Liver (tissue), 9 donors: ENCODE results near the gene ADGRV1. TPM values are rescaled to one million over a fixed set of nuclear protein-coding genes. Genes with fewer than 3 reads are reported as not detected.

ENCODE experiments used
- DNase-seq: peaks from one replicate; pipeline ENCODE4 v3.0.0-alpha.2; 2017; ENCODE audit warnings: low spot score
- H3K27ac ChIP-seq, 2 donors: one replicate each; pipeline ENCODE4 v1.7.0; 2013; ENCODE audit warnings: inconsistent platforms in 2 of 2, low read length in 2 of 2, control low read depth in 1 of 2, low read depth in 1 of 2, mild to moderate bottlenecking in 1 of 2
- H3K27me3 ChIP-seq, 4 donors: one replicate each; pipeline versions ENCODE4 v1.6.1 to v1.7.0; 2013; ENCODE audit warnings: low read length in 3 of 4, inconsistent platforms in 1 of 4, mild to moderate bottlenecking in 1 of 4, moderate library complexity in 1 of 4; ENCODE audit not compliant: control insufficient read depth in 4 of 4, insufficient read depth in 4 of 4
- H3K36me3 ChIP-seq, 4 donors: one replicate each; pipeline versions ENCODE4 v1.6.1 to v1.7.0; 2013; ENCODE audit warnings: low read length in 3 of 4, mild to moderate bottlenecking in 3 of 4, low read depth in 1 of 4, moderate library complexity in 1 of 4; ENCODE audit not compliant: control insufficient read depth in 4 of 4, insufficient read depth in 3 of 4
- H3K4me1 ChIP-seq, 4 donors: one replicate each; pipeline versions ENCODE4 v1.6.1 to v1.7.0; 2013; ENCODE audit warnings: low read length in 3 of 4, mild to moderate bottlenecking in 3 of 4, moderate library complexity in 1 of 4; ENCODE audit not compliant: control insufficient read depth in 4 of 4, insufficient read depth in 4 of 4
- H3K4me3 ChIP-seq, 3 donors: one replicate each; pipeline versions ENCODE4 v1.6.1 to v1.7.0; 2013; ENCODE audit warnings: low read length in 3 of 3, control low read depth in 1 of 3, low read depth in 1 of 3, mild to moderate bottlenecking in 1 of 3
- H3K9ac ChIP-seq, 2 donors: one replicate each; pipeline ENCODE4 v1.7.0; 2013; ENCODE audit warnings: low read length in 2 of 2, mild to moderate bottlenecking in 2 of 2, moderate library complexity in 2 of 2, control low read depth in 1 of 2, low read depth in 1 of 2
- H3K9me3 ChIP-seq, 4 donors: one replicate each; pipeline versions ENCODE4 v1.6.1 to v1.7.0; 2013; ENCODE audit warnings: low read length in 3 of 4; ENCODE audit not compliant: control insufficient read depth in 4 of 4
- EGR1 ChIP-seq, 2 donors: IDR thresholded peaks; 2 replicates each; pipeline ENCODE4 v1.6.1; 2016 to 2018; ENCODE audit warnings: antibody characterized with exemption in 2 of 2, low read depth in 2 of 2
- FOXA1 ChIP-seq: IDR thresholded peaks from 2 replicates; pipeline ENCODE4 v1.6.1; 2016; ENCODE audit warnings: antibody characterized with exemption
- FOXA2 ChIP-seq: IDR thresholded peaks from 2 replicates; pipeline ENCODE4 v1.6.1; 2016; ENCODE audit warnings: antibody characterized with exemption
- GABPA ChIP-seq, 2 donors: IDR thresholded peaks in 1 of 2; conservative IDR thresholded peaks in 1 of 2; 2 replicates each; pipeline ENCODE4 v1.6.1; 2016; ENCODE audit warnings: antibody characterized with exemption in 2 of 2, mild to moderate bottlenecking in 1 of 2, moderate library complexity in 1 of 2
- HNF4A ChIP-seq, 2 donors: conservative IDR thresholded peaks; 2 replicates each; pipeline ENCODE4 v1.6.1; 2016; ENCODE audit warnings: antibody characterized with exemption in 2 of 2, mild to moderate bottlenecking in 2 of 2
- HNF4G ChIP-seq: IDR thresholded peaks from 2 replicates; pipeline ENCODE4 v1.6.1; 2016; ENCODE audit warnings: antibody characterized with exemption
- JUND ChIP-seq, 2 donors: IDR thresholded peaks; 2 replicates each; pipeline ENCODE4 v1.6.1; 2016; ENCODE audit warnings: antibody characterized with exemption in 2 of 2
- NR2F2 ChIP-seq: IDR thresholded peaks from 2 replicates; pipeline ENCODE4 v1.6.1; 2016; ENCODE audit warnings: antibody characterized with exemption
- RAD21 ChIP-seq, 2 donors: IDR thresholded peaks; 2 replicates each; pipeline ENCODE4 v1.6.1; 2016; ENCODE audit warnings: antibody characterized with exemption in 2 of 2, mild to moderate bottlenecking in 2 of 2
- RXRA ChIP-seq, 2 donors: IDR thresholded peaks; 2 replicates each; pipeline ENCODE4 v1.6.1; 2017 to 2018; ENCODE audit warnings: antibody characterized with exemption in 2 of 2, mild to moderate bottlenecking in 1 of 2
- SP1 ChIP-seq: IDR thresholded peaks from 2 replicates; pipeline ENCODE4 v1.6.1; 2018; ENCODE audit warnings: antibody characterized with exemption, mild to moderate bottlenecking
- TAF1 ChIP-seq: conservative IDR thresholded peaks from 2 replicates; pipeline ENCODE4 v1.6.1; 2016; ENCODE audit warnings: antibody characterized with exemption, mild to moderate bottlenecking
- YY1 ChIP-seq: IDR thresholded peaks from 2 replicates; pipeline ENCODE4 v1.6.1; 2016; ENCODE audit warnings: antibody characterized with exemption, mild to moderate bottlenecking
- WGBS: extraction: QIAGEN DNeasy Blood & Tissue Kit; methylation state at CpG from one replicate; pipeline ENCODE4 v1.1.7; 2013; 5-methylcytosine and 5-hydroxymethylcytosine counted together
- polyA plus RNA-seq, 2 donors: library from polyadenylated mRNA; stranded (reverse) in 1 of 2; unstranded in 1 of 2; fragments of 200-250 nt in 1 of 2; fragments of >200 nt in 1 of 2; fragmentation: Nextera tagmentation in 1 of 2; extraction: Ambion mirVana in 1 of 2; gene quantifications; one replicate each; pipeline versions ENCODE4 v1.2.1 to v1.2.3, GENCODE V29; 2013 to 2015
- total RNA-seq, 2 donors: library from RNA; depleted of rRNA; stranded (reverse); fragments of >200 nt; gene quantifications; one replicate each; pipeline ENCODE4 v1.2.3, GENCODE V29; 2014
- TF ChIP-seq, protein P1 (sequence below): fragments of 150-350 bp; IDR thresholded peaks from 2 replicates; pipeline ENCODE4 v1.5.1; 2017; ENCODE audit warnings: improper control_type of control experiment, low read depth, low read length; ENCODE audit not compliant: missing input control
- TF ChIP-seq, protein P2 (sequence below): IDR thresholded peaks from 2 replicates; pipeline ENCODE4 v1.6.1; 2016; ENCODE audit warnings: antibody characterized with exemption
- TF ChIP-seq, protein P3 (sequence below): IDR thresholded peaks from 2 replicates; pipeline ENCODE4 v1.6.1; 2016; ENCODE audit warnings: antibody characterized with exemption, mild to moderate bottlenecking
- TF ChIP-seq, protein P4 (sequence below): IDR thresholded peaks from 2 replicates; pipeline ENCODE4 v1.6.1; 2016; ENCODE audit warnings: antibody characterized with exemption
- TF ChIP-seq, protein P5 (sequence below): IDR thresholded peaks from 2 replicates; pipeline ENCODE4 v1.6.1; 2016; ENCODE audit warnings: antibody characterized with exemption
- donor health status: healthy.
- donor health status: healthy.
- donor health status: healthy.
- donor health status: healthy.
- donor health status: healthy.

The ADGRV1 gene
- total and polyA plus RNA-seq, 4 donors, result 5.1 to 15.5 (median 9.6) TPM

DNA sequence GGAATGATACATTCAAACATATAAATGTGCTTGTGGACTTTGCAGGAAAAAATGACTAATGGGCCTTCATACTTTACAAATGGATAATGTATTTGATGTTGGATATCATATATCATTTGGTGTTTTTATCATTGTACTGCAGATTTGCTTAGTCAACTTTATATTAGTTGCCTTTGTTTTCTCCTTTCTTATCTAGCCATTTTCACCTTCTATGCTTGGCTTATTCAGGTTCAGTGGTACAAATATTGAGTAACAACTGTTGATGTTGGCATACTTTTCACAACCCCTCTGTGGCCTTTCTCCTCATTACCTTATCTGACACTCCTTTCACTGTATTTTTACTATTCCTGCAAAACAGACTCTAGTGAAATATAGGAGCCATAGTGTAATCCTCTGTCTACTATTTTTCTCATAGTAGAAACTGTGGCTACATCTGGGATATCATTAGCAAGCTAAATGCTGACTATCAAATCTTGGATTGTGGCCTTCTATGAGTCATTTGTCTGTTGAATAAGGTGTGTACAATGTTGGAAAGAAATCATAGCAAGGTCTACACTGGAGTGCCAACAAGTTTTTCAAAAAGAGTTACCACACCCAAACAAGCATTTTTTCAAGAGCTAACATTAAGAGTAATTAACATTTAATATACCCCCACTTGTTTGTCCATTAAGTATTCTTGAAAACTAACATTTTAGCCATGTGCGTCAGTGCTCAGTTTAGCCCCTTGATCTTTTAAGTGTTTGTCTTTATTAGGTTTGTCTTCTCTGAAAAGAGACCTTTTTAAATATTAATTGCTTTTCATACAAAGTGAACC, 330.1 kb downstream of the ADGRV1 start:
- DNase-seq, result no peak

More for the DNA sequence above, 330.1 kb downstream of the ADGRV1 start:
- Histone ChIP-seq H3K36me3 (no peaks in the 10 kb centered on the region), H3K4me1 (peaks cover 2 to 23% (median 6%) of the 10 kb centered on the region in 4 donors), H3K27me3 (no peaks in the 10 kb centered on the region), H3K4me3 (no peak overlapping the region), H3K27ac (peak overlapping the region; percentile 77 to 83), H3K9me3 (no peaks in the 10 kb centered on the region), H3K9ac (no peak overlapping the region)
- TF ChIP-seq, protein P1, sequence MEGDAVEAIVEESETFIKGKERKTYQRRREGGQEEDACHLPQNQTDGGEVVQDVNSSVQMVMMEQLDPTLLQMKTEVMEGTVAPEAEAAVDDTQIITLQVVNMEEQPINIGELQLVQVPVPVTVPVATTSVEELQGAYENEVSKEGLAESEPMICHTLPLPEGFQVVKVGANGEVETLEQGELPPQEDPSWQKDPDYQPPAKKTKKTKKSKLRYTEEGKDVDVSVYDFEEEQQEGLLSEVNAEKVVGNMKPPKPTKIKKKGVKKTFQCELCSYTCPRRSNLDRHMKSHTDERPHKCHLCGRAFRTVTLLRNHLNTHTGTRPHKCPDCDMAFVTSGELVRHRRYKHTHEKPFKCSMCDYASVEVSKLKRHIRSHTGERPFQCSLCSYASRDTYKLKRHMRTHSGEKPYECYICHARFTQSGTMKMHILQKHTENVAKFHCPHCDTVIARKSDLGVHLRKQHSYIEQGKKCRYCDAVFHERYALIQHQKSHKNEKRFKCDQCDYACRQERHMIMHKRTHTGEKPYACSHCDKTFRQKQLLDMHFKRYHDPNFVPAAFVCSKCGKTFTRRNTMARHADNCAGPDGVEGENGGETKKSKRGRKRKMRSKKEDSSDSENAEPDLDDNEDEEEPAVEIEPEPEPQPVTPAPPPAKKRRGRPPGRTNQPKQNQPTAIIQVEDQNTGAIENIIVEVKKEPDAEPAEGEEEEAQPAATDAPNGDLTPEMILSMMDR, result no peak
- peak; percentile 86 for TF ChIP-seq FOXA2
- TF ChIP-seq, protein P2, sequence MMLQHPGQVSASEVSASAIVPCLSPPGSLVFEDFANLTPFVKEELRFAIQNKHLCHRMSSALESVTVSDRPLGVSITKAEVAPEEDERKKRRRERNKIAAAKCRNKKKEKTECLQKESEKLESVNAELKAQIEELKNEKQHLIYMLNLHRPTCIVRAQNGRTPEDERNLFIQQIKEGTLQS, result peak; percentile 32
- no peak for TF ChIP-seq HNF4G
- no peak for TF ChIP-seq TAF1
- no peak for TF ChIP-seq GABPA (IDR thresholded peaks at IDR 0.05 in 1 of 2, conservative IDR thresholded peaks at IDR 0.05 in 1 of 2)
- TF ChIP-seq RAD21 (IDR thresholded peaks at IDR 0.05), result peak in 1 of 2 donors; percentile 41
- peak; percentile 97 to 99 for TF ChIP-seq RXRA (IDR thresholded peaks at IDR 0.05)
- TF ChIP-seq, protein P3, sequence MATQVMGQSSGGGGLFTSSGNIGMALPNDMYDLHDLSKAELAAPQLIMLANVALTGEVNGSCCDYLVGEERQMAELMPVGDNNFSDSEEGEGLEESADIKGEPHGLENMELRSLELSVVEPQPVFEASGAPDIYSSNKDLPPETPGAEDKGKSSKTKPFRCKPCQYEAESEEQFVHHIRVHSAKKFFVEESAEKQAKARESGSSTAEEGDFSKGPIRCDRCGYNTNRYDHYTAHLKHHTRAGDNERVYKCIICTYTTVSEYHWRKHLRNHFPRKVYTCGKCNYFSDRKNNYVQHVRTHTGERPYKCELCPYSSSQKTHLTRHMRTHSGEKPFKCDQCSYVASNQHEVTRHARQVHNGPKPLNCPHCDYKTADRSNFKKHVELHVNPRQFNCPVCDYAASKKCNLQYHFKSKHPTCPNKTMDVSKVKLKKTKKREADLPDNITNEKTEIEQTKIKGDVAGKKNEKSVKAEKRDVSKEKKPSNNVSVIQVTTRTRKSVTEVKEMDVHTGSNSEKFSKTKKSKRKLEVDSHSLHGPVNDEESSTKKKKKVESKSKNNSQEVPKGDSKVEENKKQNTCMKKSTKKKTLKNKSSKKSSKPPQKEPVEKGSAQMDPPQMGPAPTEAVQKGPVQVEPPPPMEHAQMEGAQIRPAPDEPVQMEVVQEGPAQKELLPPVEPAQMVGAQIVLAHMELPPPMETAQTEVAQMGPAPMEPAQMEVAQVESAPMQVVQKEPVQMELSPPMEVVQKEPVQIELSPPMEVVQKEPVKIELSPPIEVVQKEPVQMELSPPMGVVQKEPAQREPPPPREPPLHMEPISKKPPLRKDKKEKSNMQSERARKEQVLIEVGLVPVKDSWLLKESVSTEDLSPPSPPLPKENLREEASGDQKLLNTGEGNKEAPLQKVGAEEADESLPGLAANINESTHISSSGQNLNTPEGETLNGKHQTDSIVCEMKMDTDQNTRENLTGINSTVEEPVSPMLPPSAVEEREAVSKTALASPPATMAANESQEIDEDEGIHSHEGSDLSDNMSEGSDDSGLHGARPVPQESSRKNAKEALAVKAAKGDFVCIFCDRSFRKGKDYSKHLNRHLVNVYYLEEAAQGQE, result peak; percentile 56
- TF ChIP-seq, protein P4, sequence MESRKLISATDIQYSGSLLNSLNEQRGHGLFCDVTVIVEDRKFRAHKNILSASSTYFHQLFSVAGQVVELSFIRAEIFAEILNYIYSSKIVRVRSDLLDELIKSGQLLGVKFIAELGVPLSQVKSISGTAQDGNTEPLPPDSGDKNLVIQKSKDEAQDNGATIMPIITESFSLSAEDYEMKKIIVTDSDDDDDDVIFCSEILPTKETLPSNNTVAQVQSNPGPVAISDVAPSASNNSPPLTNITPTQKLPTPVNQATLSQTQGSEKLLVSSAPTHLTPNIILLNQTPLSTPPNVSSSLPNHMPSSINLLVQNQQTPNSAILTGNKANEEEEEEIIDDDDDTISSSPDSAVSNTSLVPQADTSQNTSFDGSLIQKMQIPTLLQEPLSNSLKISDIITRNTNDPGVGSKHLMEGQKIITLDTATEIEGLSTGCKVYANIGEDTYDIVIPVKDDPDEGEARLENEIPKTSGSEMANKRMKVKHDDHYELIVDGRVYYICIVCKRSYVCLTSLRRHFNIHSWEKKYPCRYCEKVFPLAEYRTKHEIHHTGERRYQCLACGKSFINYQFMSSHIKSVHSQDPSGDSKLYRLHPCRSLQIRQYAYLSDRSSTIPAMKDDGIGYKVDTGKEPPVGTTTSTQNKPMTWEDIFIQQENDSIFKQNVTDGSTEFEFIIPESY, result peak; percentile 58
- peak; percentile 71 for TF ChIP-seq SP1
- TF ChIP-seq YY1, result peak; percentile 79
- TF ChIP-seq HNF4A (conservative IDR thresholded peaks at IDR 0.05), result peak; percentile 81 to 89
- peak; percentile 54 for TF ChIP-seq FOXA1
- no peak for TF ChIP-seq EGR1 (IDR thresholded peaks at IDR 0.05; ENCODE audit: low read depth in 2 of 2)
- TF ChIP-seq JUND (IDR thresholded peaks at IDR 0.05), result peak; percentile 30 to 76
- no peak for TF ChIP-seq NR2F2
- TF ChIP-seq, protein P5, sequence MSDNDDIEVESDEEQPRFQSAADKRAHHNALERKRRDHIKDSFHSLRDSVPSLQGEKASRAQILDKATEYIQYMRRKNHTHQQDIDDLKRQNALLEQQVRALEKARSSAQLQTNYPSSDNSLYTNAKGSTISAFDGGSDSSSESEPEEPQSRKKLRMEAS, result peak; percentile 34
- 87% methylated on average over 1 of the region's 1 CpG for WGBS
